ENCODE data around the gene MATN1. TPM values are rescaled to one million over a fixed set of nuclear protein-coding genes. Genes with fewer than 3 reads are reported as not detected.

The MATN1 gene
- total RNA-seq, 1 donor, result 2.7 TPM

DNA sequence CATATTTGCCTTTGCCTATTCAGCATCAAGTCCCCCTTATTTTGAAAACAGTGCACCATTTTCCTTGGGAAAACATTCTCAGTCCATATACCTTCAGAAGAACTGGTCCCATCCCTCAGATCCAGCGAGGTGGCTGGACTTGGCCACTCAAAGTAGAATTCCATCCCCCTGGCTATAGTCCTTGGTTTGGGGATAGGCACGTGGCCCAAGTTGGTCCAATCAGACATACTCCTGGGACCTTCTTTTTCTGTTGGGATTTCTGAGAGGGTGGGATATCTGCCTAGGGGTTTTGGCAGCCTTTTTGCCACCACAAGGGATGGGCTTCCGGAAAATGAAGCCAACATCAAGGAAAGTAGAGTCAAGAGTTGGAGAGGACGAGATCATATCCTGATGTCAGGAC is 10.7 kb upstream of the MATN1 start:
- DNase-seq (ENCODE audit: low read depth in 2 of 3, low spot score in 2 of 3), result no peak

DNA sequence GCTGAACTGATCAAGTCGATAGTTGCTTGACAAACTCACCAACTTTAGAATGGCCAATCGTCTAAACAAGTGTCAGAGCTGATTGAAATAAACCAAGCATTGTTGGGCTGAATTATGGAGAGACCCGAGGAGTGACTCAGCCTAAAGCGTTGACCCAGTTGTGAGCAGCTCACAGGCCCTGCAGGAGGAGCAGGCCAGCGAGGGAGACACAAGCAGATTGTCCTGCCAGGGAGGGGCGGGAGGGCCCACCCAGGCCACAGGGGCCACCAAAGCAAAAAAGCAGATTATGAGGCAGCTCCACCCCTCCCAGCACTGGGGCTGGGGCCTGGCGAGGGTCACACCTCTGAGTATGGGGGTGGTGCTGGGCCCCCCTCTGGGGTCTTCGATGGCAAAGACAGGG is 10.1 kb upstream of the MATN1 start:
- DNase-seq (ENCODE audit: low read depth in 2 of 3, low spot score in 2 of 3), result no peak

DNA sequence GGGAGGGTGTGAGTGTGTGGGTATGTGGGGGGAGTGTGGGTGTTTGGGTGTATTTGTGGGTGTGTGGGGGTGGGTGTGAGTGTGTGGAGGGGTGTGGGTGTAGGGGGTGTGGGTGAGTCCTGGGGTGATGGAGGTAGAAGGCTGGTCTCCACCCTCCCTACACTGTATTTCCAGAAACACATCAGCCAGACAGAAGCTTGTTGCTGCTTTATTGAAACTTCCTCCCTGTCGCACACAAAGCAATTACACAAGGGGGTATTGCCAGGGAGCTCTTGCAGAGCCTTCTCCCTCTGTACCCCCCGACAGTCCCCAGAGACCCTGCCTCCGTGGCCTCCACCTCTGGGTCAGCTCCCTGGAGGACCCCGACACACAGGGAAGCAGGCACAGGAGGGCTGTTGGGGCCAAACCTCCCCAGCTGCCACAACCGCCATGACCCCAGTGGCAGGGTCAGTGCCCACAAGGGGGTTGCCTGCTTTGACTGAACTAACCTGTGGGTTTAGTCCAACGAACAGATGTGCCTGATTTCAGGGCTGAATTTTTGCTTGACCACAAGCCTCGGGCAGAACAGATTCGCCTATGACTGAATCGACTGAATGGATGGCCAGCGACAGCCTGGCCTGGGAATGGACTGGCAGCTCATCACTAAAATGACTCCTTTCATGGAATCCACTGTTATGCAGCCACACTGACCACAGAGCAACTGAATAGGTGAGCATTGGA is 9.1 kb upstream of the MATN1 start:
- DNase-seq (ENCODE audit: low read depth in 2 of 3, low spot score in 2 of 3), result no peak

DNA sequence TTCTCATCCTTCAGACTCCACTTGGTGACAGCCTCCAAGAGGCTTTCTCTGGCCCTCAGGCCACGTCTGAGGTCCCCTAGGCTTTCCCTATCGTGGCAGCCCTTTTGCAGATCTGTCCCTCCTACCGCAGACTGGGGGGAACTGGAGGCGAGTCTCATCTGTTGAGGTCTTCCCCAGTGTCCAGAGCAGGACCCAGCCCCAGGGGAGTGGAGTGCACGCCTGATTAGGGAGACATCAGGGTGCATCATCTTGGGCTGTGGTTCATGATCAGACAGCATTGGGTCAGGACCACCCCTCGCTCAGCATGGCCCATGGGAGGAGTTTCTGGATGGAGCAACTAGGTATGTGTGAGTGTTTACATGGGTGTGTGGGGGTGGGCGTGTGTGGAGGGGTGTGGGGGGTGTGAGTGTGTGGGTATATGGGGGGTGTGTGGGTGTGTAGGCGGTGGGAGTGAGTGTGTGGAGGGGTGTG is 8.5 kb upstream of the MATN1 start:
- DNase-seq (ENCODE audit: low read depth in 2 of 3, low spot score in 2 of 3), result no peak

DNA sequence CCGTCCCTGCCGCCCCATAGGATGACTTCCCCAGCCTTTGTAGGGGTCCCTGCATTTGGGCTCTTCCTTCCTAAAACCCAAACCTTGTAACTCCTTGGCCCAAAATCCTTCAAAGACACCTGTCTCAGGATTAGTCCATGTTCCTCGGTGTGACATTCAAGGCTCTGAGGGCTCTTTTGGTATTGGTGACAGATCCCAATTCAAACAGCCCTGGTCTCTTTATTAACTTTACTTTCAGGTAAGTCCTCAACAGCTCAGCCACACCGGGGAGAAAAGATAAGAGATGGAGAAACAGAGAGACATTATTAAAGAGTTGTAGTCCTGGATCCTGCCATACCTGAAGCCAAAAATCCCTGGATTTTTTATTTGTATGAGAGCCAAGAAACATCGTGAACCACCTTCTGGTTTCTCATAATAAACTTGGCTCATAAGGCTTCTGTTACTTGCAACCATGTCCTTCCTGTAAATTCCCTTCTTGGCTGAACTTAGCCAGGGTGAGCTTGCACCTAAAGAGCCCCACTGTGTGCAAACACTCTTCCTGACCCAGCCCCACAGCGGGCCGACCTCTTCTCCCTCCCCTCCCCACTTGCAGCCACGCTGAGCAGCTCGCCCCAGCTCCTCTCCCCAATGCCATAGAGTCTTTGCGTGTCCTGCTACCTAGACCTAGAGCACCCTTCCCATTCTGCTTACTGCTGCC is 7.9 kb upstream of the MATN1 start:
- no peak for DNase-seq (ENCODE audit: low read depth in 2 of 3, low spot score in 2 of 3)

DNA sequence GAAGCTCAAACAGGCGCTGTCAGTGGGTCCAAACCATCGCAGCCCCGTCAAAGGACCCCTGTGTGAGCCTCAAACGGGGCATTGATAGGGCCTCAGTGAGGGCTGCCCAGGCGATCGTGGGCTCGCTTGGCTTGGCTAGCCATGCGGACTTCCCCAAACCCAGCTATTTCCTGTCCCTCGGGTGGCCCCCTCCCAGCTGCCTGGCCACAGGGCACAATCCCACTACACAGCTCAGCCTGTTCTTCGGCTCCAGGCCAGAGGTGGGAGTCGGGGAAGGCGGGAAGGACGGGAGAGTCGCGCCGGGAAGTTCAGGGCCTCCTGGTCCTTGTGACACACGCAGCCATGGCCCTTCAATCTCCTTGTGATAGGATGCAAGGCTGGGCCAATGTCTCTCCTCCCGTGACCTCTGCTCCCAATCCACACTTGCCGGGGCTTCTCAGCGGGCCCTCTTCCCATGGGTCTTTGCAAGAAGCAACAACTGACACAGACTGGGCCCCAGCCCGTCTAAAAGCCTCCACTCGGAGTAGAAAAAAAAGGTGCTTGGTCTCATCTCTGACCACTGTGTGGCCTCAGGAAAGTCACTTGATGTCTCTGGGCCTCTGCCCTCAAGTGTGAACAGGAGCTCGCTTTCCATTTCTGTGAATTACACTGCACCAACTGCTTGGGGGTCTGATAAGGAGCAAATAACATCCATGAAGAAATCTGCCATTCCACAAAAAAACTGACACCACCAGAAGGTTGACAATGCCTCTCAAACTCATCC is 7.1 kb upstream of the MATN1 start:
- no peak for DNase-seq (ENCODE audit: low read depth in 2 of 3, low spot score in 2 of 3)

DNA sequence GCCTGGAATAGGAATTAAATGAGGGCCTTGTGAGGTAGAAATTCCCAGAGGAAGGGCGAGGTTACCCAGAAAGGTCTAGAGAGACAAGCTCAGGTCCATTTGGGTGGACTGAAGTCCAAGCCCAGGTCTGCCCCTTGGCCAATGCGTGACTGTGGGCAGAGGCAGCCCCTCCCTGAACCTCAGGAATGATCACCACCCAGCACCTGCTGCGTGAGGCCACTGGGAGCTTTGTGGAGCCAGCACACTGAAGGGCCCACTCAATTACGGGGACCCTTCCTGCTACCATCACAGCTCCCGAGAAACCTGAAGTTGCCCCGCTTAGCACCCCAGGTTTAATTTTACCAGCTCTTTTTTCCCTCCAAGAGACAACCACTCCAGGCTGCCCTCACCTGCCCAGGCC is 6.5 kb upstream of the MATN1 start:
- no peak for DNase-seq (ENCODE audit: low read depth in 2 of 3, low spot score in 2 of 3)

DNA sequence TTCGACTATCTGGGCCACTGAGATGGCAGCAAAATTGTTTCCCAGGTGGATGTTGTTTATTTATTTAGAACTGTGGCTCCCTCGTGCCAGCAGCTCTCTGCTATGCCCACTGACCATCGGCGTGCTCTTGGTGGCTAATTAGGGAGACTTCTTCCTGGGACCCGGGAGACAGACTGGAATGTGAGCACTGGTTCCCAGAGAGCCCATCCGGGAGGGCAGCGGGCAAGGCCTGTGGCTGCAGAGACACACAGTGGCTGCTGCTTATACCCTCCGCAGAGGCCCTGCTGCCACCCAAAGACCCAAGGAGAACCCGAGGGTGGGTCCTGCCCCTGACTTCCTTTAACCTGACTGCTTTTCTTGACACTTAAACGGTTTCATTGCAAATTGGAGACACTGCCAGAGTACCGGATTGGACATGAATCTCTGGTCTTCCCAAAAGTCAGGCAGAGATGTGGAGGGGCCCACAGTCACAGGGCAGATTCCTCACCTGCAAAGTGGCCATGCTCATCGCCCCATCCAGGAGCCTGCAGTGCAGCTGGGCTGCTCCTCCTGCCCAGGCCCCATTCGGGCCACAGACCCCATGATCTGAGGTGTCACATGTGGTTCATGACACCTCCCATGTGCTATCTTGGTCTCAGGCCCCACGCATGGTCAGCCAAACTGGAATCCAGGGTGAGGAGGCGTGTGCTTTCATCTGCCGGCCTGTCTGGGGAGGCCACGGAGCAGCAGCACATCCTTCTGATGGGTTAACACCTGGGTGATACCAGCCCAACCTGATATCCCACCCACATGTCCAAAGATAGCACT is 5.7 kb upstream of the MATN1 start:
- DNase-seq (ENCODE audit: low read depth in 2 of 3, low spot score in 2 of 3), result no peak

DNA sequence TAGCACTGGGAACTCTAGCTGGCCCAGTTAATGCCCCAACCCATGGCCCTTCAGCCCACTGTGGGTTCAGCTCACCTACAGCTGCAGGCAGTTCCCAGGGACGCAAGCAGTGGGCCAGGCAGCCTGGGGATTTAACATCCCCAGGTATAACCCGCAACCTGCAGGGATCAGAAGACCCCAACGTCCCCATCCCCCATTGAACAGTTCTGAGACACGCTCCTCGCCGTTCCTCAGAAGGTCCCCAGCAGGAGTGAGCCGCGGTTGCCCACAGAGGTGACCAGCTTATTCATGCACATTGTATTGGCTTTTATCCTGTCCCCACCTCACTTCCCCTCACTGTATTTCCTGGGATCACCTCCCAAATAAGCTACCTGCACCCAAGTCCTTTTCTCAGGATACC is 5.0 kb upstream of the MATN1 start:
- DNase-seq (ENCODE audit: low read depth in 2 of 3, low spot score in 2 of 3), result no peak

DNA sequence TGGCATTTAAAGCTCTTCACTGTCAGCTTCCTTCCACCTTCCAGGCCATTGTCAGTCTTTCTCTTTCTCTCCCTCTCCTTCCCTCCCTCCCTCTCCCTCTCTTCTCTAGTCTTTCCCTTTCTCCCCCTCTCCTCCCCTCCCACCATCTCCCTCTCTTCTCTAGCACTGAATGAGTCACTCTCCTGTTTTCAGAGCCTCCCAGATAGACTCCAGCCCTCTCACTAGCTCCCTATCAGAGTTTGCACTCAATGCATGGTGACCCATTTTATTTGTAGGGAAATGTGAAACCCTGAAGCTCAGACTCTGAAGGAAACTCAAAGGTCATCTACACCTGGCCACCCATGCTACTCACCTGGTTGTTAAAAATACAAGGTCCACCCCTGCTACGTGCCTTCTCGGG is 4.4 kb upstream of the MATN1 start:
- DNase-seq (ENCODE audit: low read depth in 2 of 3, low spot score in 2 of 3), result no peak

DNA sequence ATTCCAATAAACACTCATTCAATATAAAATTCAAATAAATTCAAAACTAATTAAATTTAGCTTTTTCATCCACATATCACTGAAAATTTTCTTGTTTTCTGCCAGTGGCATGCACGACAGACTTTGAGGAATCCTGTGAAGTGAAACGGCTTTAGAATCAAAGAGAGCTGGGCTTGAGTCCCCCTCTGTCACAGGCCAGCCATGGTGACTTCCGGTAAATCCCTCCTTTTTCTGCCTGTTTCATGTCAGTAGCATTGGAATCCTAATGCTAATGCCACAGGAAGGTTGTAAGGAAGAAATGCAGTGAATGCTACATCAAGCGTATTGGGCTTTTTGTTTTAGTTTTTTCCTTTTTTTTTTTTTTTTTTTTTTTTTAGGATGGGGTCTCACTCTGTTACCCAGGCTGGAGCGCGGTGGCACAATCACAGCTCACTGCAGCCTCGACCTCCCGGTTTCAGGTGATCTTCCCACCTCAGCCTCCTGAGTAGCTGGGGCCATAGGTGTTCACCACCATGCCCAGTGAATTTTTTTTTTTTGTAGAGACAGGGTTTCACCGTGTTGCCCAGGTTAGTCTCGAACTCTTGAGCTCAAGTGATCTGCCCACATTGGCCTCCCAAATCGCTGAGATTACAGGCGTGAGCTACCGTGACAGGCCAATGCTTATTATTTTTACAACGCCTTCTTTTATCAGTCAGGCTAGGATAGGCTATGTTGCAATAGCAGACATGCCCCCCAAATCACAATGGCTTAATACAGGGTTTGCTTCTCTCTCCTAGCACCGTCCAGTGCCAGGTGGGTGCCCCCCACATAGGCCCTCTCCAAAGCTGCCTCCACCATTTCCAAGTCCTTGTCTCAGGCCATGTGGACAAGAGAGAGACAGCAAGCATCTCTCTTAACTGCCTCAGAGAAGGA is 3.6 kb upstream of the MATN1 start:
- DNase-seq (ENCODE audit: low read depth in 2 of 3, low spot score in 2 of 3), result no peak

DNA sequence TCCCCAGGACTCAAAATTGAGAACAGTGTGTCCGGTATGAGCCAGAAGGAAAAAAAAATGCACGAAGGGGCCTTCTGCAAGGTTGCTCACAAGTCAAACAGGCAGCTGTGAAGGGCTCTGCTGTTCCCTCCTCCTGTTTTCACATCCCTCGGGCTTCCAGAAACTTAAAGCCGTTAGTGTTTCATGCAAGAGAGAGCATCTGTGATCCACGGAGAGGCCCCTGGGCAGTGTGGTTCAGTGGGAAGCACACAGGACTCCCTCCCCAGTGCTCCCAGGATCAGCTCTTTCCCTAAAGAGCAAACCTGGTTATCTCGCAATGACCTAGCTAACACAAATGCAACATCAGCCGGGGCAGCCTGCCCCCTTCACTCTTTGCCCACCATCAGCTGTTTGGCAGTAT is 2.9 kb upstream of the MATN1 start:
- DNase-seq (ENCODE audit: low read depth in 2 of 3, low spot score in 2 of 3), result no peak

DNA sequence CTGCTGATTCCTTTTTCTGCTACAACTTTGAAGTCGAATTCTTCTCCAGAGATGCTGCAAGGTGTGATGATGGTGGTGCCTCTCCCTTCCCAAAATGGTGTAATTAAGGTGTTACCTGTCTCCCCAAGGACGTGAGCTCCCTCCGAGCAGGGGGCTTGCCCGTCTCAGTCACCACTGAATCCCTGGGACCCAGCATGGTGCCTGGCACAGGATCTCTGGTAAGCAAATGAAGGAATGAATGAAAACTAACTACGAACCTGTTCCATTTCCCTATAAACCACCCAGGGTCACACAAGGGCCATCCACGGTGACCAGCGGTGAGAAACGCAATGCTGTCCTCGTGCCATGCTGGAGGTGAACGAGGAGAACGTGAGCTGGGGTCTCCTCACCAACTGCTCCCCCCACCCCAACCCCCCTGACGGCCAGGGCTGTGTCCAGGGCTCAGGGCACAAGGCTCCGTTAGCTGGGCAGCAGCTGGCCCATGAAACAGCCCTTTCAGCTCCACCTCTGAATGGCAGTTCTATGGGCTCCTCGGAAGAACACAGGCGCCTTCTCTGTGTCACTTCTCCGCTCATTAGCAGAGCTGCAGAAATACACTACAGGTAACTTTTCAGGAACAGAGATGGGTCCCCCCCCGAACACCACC is 2.2 kb upstream of the MATN1 start:
- DNase-seq (ENCODE audit: low read depth in 2 of 3, low spot score in 2 of 3), result no peak

DNA sequence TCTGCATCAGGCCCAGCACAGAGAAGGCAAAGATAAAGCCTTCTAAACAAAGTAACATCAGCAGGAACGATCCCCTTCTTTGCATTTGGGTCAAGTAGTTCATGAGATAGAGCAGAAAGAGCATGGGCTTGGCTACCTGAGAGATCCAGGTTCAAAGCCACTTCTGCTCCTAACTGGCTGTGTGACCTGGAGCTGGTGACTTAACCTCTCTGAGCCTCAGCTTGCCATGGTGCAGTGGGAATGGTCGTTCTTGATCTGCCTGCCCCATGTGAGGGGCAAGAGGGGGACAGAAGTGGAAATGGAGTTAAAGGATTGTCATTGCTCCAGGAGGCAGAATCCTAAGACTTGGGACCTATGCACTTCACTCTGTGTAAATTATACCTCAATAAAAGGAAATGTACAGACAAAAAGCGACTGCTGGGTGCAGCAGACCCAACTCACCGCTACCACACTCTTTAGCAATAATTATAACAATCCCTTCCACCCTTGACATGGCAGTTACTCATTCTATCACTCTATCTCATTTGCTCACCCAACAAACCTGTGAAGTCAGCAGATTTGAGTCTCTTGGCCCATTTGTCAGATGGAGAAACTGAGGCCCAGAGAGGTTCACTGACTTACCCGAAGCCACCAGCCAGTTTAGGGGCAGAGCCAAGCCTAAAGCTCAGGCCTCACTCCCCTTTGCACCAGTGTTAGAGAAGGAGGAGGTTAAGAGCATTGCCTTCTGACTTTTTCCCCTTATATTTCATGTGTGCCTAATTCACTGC is 1.5 kb upstream of the MATN1 start:
- no peak for DNase-seq (ENCODE audit: low read depth in 2 of 3, low spot score in 2 of 3)

DNA sequence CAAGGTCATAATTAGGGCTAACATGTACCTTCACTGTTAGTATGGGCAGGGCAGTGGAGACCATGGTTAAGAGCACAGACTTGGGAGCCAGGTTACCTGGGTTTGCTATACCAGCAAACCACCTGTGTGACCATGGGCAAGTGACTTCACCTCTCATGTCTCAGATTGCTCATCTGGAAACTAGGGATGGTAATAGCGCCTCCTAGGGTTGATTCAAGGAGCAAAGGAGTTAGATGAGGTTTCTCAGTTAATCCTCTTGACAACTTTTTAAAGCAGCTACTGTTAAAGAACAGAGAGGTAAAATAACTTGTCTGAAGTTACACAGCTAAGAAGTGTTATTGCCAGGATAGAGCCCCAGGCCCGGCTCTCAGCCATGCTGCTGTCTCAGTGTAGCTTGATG is 790 bp upstream of the MATN1 start:
- DNase-seq (ENCODE audit: low read depth in 2 of 3, low spot score in 2 of 3), result no peak

DNA sequence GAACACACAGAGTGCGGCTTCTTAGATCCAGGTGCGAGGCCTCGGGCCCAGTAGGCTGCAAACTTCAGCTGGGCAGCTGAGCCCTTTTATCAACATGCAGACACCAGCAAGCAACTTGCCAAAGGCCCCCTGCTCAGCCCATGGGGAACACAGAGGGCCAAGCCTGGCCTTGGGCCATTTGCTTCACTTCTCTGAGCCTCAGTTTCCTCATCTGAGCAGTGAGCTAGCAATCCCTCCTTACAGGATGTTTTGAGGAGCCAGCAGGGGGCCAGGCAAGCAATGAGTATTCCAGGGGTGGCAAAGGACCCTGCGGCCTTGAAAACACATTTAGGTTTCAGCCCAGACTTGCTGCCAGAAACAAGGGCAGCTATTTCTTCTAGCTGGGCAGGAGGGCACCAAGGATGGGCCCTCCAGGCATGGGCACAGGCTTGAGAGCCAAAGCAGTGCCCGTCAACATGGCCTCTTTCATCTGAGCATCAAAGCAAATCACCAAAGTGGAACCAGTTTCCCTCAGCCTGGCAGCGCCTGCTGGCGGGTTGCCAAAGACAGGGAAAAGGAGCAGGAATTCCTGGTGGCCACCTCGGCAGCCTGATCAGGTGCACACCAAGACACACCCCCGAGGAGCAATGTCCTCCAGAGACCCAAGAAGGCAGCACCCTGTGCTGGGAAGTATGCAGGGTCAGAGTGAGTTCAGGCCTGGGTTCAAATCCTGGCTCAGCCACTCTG is 1.4 kb downstream of the MATN1 start:
- DNase-seq (ENCODE audit: low read depth in 2 of 3, low spot score in 2 of 3), result no peak

DNA sequence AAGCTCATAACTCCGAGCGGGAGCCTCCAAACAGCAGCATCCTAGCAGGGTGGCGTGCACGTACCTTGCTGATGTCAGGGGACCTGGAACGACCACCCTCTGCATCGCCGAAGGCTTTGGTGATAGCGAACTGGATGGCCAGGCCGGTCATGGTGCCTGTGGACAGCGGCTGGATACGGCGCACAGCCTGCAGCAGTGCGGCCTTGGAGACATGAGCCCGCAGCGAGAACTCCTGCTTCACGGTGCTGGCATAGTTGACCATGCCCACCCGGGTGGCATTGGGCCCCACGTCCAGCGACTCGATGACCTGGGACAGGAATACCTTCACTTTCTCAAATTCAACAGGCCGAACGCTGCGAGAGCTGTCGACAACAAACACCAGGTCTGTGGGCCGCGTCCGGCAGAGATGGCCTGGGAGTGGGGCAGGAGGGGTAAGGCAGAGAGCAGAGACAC is 2.0 kb downstream of the MATN1 start:
- no peak for DNase-seq (ENCODE audit: low read depth in 2 of 3, low spot score in 2 of 3)

Data from hematopoietic multipotent progenitor cell (in vitro differentiated cells).